ENCODE measurements around the gene MRPS18C. TPM values are rescaled to one million over a fixed set of nuclear protein-coding genes. Genes with fewer than 3 reads are reported as not detected.

The MRPS18C gene
- total RNA-seq, result 32.3 and 47.9 TPM in 2 replicates

DNA sequence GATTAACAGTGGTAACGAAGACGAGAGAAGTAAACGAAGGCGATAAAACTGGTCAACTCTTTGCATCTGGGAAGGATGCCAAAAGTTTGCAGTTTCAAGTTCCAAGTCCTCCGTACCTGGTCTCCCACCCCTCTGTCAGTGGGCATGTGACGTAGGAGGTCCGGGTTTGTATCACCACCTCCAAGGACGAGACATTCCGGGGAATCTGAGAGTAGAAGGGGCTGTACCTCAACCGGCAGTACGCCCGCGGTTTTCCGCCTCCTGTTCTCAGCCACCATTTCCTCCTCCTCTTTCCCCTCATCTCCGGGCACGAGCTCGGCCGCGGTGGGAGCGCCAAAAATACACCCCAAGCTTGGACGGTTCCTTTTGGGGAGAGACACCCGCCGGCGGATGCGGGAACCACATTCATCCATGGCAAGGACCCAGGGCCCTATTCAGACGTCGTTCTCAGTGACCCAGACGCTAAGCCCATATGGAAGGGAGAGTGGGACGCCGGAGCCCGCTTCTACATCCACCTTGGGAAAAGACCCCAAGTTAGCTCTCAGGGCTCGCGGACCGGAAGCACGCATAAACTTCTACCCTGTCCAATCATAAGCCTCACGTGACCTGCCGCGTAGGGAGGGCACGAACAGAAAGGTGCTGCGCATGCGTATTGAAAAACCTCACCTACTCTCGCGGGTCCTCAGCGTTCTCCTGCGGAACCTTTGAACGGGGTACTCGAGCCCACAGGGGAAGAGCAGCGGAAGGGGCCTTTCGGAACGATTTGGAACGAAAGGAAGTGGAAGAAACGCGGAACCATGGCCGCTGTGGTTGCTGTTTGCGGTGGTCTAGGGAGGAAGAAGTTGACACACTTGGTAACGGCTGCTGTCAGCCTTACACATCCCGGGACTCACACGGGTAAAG lies at the start of gene MRPS18C, which contains the start of gene HELQ:
Gene MRPS18C (plus strand): TSS at position 778 of the 903 bp plus-strand sequence. CDS start 20 bp downstream, at position 798.
Gene HELQ (minus strand): TSS at position 543 of the 903 bp plus-strand sequence. CDS start 130 bp downstream, at position 413.

DNA sequence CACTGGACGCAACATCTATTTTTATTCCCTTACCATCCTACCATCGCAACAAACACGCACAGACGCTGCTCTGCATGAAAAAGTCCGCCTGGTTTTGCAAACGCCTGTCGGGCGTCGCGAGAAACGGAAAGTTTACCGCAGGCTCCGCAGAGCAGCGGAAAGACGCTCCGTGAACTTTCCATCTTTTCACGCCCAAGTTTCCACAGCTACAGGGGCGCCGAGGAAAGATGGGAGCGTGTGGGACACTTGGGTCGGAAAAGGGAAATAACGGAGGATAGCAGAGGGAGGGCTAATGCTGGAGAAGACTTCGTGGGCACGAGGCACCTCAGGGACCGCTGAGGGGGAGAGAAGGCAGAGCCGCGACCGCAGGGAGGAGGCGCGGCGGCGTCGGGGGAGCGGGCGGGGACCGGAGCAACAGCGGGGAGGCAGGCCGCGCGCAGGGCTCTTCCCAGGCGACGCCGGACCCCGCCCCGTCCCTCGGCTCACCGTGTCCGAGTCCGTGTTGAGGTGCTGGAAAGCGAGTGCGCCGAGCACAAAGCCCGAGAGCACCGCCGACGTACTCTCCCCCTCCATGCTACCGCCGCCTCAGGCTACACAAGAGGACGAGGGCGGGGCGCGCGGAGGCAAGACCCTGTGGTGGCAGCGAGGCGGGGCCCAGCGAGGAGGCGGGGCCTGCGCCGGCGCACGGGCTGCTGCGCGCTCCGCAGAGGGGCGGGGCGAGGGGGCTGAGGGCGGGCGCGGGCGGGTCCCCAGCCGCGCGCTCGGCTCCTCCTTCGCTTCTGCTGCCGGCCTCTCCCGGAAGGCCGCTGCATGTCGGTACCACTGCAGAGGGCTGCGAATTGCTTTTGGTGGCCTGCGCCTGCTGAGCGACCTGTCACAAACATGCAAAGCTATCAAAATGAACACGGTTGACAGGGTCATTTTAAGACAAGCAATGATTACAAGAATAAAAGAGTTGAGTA lies 28.9 kb downstream of the MRPS18C start, which contains the start of gene ABRAXAS1:
Gene ABRAXAS1 (minus strand): TSS at position 601 of the 962 bp plus-strand sequence. CDS start 28 bp downstream, at position 573.

Other genes starting within 250 kb of the MRPS18C start
- 25.9 and 26.9 TPM in 2 replicates for gene COQ2, start 171.3 kb upstream of the MRPS18C start, total RNA-seq
- 0.59 and 1.0 TPM in 2 replicates for gene HPSE, start 121.2 kb upstream of the MRPS18C start, total RNA-seq
- gene HELQ, start 235 bp upstream of the MRPS18C start, total RNA-seq, result 6.7 and 7.1 TPM in 2 replicates
- 9.7 and 12.4 TPM in 2 replicates for gene ABRAXAS1, start 29.0 kb downstream of the MRPS18C start, total RNA-seq
- 2.4 and 3.2 TPM in 2 replicates for gene GPAT3, start 80.0 kb downstream of the MRPS18C start, total RNA-seq

Measured in bronchus fibroblast of lung (primary cell).